Activated T-cell treated with anti-CD3 and anti-CD28 coated beads for 1 hour (primary cell): ENCODE results near the gene ZNF624.

Source experiments
- DNase-seq: peaks from one replicate; pipeline ENCODE4 v3.0.0-alpha.2; 2020; ENCODE audit warnings: low read depth

The ZNF624 gene

GRCh38 chr17:16593356-16594102 is 60.1 kb downstream of the ZNF624 start:
- DNase-seq, result no peak

- DNase-seq, result peak; percentile 91
Observed at GRCh38 chr17:16589097-16589969, 64.3 kb downstream of the ZNF624 start.

GRCh38 chr17:16585796-16586195 is 67.9 kb downstream of the ZNF624 start:
- no peak for DNase-seq

GRCh38 chr17:16584273-16584995 is 69.2 kb downstream of the ZNF624 start:
- peak; percentile 91 for DNase-seq

GRCh38 chr17:16583781-16584180 is 69.9 kb downstream of the ZNF624 start:
- no peak for DNase-seq

GRCh38 chr17:16573466-16573865 is 80.2 kb downstream of the ZNF624 start:
- DNase-seq, result no peak
